Hepatocyte (in vitro differentiated cells): ENCODE results near the gene VAV2. TPM values are rescaled to one million over a fixed set of nuclear protein-coding genes. Genes with fewer than 3 reads are reported as not detected.

ENCODE experiments used
- DNase-seq: peaks from one replicate; pipeline ENCODE4 v3.0.0-alpha.2; 2016; ENCODE audit warnings: low spot score
- H2AFZ ChIP-seq: fragments of 200-600 bp; sonication (generic); 2 replicates; pipeline ENCODE4 v1.6.0; 2016; ENCODE audit warnings: antibody characterized with exemption, mild to moderate bottlenecking
- H3K27ac ChIP-seq: fragments of 200-600 bp; sonication (generic); 2 replicates; pipeline ENCODE4 v1.5.1; 2016; ENCODE audit warnings: mild to moderate bottlenecking
- H3K27me3 ChIP-seq: fragments of 200-600 bp; sonication (generic); 2 replicates; pipeline ENCODE4 v1.6.1; 2016
- H3K36me3 ChIP-seq: fragments of 200-600 bp; sonication (generic); replicated peaks from 2 replicates; pipeline ENCODE4 v1.5.1; 2016; ENCODE audit warnings: low read depth; ENCODE audit not compliant: insufficient read depth
- H3K4me1 ChIP-seq: fragments of 200-600 bp; sonication (generic); 2 replicates; pipeline ENCODE4 v1.5.1; 2016; ENCODE audit warnings: mild to moderate bottlenecking, moderate library complexity; ENCODE audit not compliant: insufficient read depth
- H3K4me2 ChIP-seq: fragments of 200-600 bp; sonication (generic); 2 replicates; pipeline ENCODE4 v1.6.0; 2016
- H3K4me3 ChIP-seq: fragments of 200-600 bp; sonication (generic); 2 replicates; pipeline ENCODE4 v1.5.1; 2016; ENCODE audit warnings: mild to moderate bottlenecking
- H3K79me2 ChIP-seq: fragments of 200-600 bp; sonication (generic); 2 replicates; pipeline ENCODE4 v1.6.0; 2017; ENCODE audit warnings: mild to moderate bottlenecking
- H3K9me2 ChIP-seq: fragments of 200-600 bp; sonication (generic); replicated peaks from 2 replicates; pipeline ENCODE4 v1.6.0; 2017; ENCODE audit warnings: mild to moderate bottlenecking; ENCODE audit not compliant: insufficient read depth
- H3K9me3 ChIP-seq: fragments of 200-600 bp; sonication (generic); 2 replicates; pipeline ENCODE4 v1.5.1; 2016; ENCODE audit warnings: low read depth, mild to moderate bottlenecking
- H4K20me1 ChIP-seq: fragments of 200-600 bp; sonication (generic); 2 replicates; pipeline ENCODE4 v1.6.0; 2016; ENCODE audit warnings: mild to moderate bottlenecking; ENCODE audit not compliant: insufficient read depth, poor library complexity, severe bottlenecking
- CTCF ChIP-seq: fragments of 200-600 bp; sonication (generic); IDR thresholded peaks from 2 replicates; pipeline ENCODE4 v1.5.1; 2016; ENCODE audit warnings: antibody characterized with exemption, mild to moderate bottlenecking; ENCODE audit not compliant: poor library complexity
- EZH2 ChIP-seq: fragments of 200-600 bp; sonication (generic); IDR thresholded peaks from 2 replicates; pipeline ENCODE4 v1.6.1; 2016; ENCODE audit warnings: antibody characterized with exemption, mild to moderate bottlenecking, borderline replicate concordance
- EZH2phosphoT487 ChIP-seq: fragments of 200-600 bp; sonication (generic); IDR thresholded peaks from one replicate; pipeline ENCODE4 v1.6.1; 2018; ENCODE audit warnings: antibody characterized with exemption, mild to moderate bottlenecking, low read depth, moderate library complexity; ENCODE audit not compliant: unreplicated experiment, severe bottlenecking
- WGBS: methylation state at CpG from one replicate; pipeline ENCODE4 v1.1.6; 2016; ENCODE audit warnings: low lambda C conversion rate; ENCODE audit errors: missing lambda C conversion rate; 5-methylcytosine and 5-hydroxymethylcytosine counted together
- polyA plus RNA-seq: library from polyadenylated mRNA; unstranded; fragments of >200 nt; fragmentation: Nextera tagmentation; extraction: Ambion mirVana; gene quantifications from 2 replicates; pipeline ENCODE4 v1.2.1, GENCODE V29; 2016
- total RNA-seq: library from RNA; depleted of rRNA; stranded (reverse); fragments of >200 nt; gene quantifications from 2 replicates; pipeline ENCODE4 v1.2.3, GENCODE V29; 2014

The VAV2 gene
- total and polyA plus RNA-seq, 2 experiments from 2014 or later = 24.9 to 27.7 TPM

- Histone ChIP-seq H3K27ac (no peak overlapping the region), H3K4me2 (no peak overlapping the region), H4K20me1 (no peaks in the 10 kb centered on the region), H3K27me3 (no peaks in the 10 kb centered on the region), H3K4me3 (no peak overlapping the region), H2AFZ (no peak overlapping the region), H3K9me2 (no peaks in the 10 kb centered on the region), H3K79me2 (no peaks in the 10 kb centered on the region), H3K4me1 (no peaks in the 10 kb centered on the region), H3K36me3 (no peaks in the 10 kb centered on the region), H3K9me3 (no peaks in the 10 kb centered on the region)
- DNase-seq = no peak
- no peak for TF ChIP-seq CTCF
- no peak for TF ChIP-seq EZH2
- TF ChIP-seq EZH2phosphoT487 = no peak
- WGBS = 90% methylated on average over 12 of the region's 18 CpGs
Observed at GRCh38 chr9:133791735-133792649, 200.1 kb downstream of the VAV2 start.

GRCh38 chr9:133791069-133791468, 201.1 kb downstream of the VAV2 start:
- no peak overlapping the region for H3K27ac ChIP-seq
- H3K9me3 ChIP-seq = no peaks in the 10 kb centered on the region
- no peak overlapping the region for H3K4me2 ChIP-seq
- TF ChIP-seq EZH2phosphoT487 = no peak
- TF ChIP-seq EZH2 = no peak
- no peak for TF ChIP-seq CTCF
- 97% methylated on average over 11 of the region's 13 CpGs for WGBS
- H2AFZ ChIP-seq = no peak overlapping the region
- H3K4me1 ChIP-seq = no peaks in the 10 kb centered on the region
- H3K27me3 ChIP-seq = no peaks in the 10 kb centered on the region
- no peaks in the 10 kb centered on the region for H3K9me2 ChIP-seq
- no peaks in the 10 kb centered on the region for H3K36me3 ChIP-seq
- H3K79me2 ChIP-seq = no peaks in the 10 kb centered on the region
- no peak for DNase-seq
- H3K4me3 ChIP-seq = no peak overlapping the region
- no peaks in the 10 kb centered on the region for H4K20me1 ChIP-seq

DNA sequence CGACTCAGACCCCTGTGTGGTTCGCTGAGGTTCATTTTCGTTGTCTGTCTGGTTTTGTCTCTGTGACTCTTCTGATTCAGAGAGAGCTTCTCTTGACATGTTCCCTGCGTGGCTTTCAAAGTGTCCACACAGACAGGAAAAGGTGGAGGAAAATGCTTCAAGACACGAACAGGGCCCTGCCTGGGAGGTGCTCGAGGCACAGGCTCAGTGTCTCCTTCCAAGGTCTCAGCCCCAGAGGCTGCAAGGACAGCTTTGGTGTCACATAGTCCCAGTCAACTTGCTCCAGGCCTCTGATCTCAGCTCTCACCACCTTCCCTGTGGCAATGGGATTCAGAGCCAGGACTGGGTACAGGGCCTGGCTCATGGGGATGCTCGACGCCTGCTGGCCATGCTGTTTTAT, 202.3 kb downstream of the VAV2 start:
- Histone ChIP-seq H3K4me2 (no peak overlapping the region), H3K36me3 (no peaks in the 10 kb centered on the region), H2AFZ (no peak overlapping the region), H3K4me3 (no peak overlapping the region), H3K79me2 (no peaks in the 10 kb centered on the region), H3K9me3 (no peaks in the 10 kb centered on the region), H3K27me3 (no peaks in the 10 kb centered on the region), H3K27ac (peak overlapping the region; percentile 37), H4K20me1 (no peaks in the 10 kb centered on the region), H3K4me1 (no peaks in the 10 kb centered on the region), H3K9me2 (no peaks in the 10 kb centered on the region)
- WGBS = 87% methylated on average over 8 of the region's 8 CpGs
- no peak for DNase-seq
- no peak for TF ChIP-seq CTCF
- no peak for TF ChIP-seq EZH2
- TF ChIP-seq EZH2phosphoT487 = no peak
